ENCODE measurements around the gene ARL4C.

The ARL4C gene

DNA sequence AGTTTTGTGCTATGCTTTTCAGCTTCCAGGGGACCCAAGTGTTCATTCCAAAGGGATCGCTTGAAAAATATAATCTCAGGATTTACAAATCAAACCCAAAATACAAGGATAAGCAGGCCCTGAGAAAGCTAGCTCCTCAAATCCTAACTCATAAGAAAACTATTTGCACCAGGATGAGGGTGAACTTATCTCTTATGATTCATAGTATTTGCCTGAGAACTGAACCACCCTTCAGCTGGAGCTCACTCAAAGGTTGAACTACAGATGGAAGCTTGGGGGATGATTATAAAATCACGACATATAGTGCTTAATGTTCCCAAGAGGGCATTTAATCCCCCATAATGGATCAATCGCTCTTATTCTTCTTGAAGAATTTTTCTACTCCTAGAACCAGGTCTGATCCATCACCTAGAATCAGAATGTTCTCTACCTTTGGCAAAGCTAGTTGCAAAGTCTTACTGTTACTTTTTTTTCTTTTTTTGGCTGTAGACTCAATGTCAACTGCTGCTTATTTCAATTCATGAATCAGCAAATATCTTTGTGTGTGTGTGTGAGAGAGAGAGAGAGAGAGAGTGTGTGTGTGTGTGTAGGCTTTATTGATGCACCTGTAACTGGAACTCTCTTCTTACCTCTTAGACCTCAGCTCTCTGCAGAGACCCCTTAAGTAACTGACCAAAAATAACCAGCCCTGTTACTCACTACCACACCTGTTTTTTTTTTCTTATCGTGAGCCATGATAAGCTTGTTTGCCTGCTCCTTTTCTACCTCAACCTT is 44.8 kb downstream of the ARL4C start:
- no peaks in the 10 kb centered on the region for H3F3A ChIP-seq (ENCODE audit: low read depth)
- H2AFZ ChIP-seq (ENCODE audit: low read length): no peak overlapping the region
- H3K4me2 ChIP-seq (ENCODE audit: low read depth, low read length, poor library complexity, severe bottlenecking): peak overlapping the region; percentile 8
- H3K9me2 ChIP-seq (replicated peaks; ENCODE audit: low read depth, low read length): no peaks in the 10 kb centered on the region
- H3K27me3 ChIP-seq (ENCODE audit: insufficient read depth, low read length, poor library complexity, severe bottlenecking): no peaks in the 10 kb centered on the region
- H3K4me1 ChIP-seq (ENCODE audit: insufficient read depth, low read length, poor library complexity, severe bottlenecking): peaks cover 37% of the 10 kb centered on the region
- no peaks in the 10 kb centered on the region for H4K20me1 ChIP-seq (ENCODE audit: insufficient read depth, low read length, poor library complexity, severe bottlenecking)
- TF ChIP-seq EZH2phosphoT487 (IDR thresholded peaks at IDR 0.05; ENCODE audit: borderline replicate concordance): no peak
- TF ChIP-seq, protein P1, sequence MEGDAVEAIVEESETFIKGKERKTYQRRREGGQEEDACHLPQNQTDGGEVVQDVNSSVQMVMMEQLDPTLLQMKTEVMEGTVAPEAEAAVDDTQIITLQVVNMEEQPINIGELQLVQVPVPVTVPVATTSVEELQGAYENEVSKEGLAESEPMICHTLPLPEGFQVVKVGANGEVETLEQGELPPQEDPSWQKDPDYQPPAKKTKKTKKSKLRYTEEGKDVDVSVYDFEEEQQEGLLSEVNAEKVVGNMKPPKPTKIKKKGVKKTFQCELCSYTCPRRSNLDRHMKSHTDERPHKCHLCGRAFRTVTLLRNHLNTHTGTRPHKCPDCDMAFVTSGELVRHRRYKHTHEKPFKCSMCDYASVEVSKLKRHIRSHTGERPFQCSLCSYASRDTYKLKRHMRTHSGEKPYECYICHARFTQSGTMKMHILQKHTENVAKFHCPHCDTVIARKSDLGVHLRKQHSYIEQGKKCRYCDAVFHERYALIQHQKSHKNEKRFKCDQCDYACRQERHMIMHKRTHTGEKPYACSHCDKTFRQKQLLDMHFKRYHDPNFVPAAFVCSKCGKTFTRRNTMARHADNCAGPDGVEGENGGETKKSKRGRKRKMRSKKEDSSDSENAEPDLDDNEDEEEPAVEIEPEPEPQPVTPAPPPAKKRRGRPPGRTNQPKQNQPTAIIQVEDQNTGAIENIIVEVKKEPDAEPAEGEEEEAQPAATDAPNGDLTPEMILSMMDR (conservative IDR thresholded peaks at IDR 0.05; ENCODE audit: low read length): no peak
- no peak overlapping the region for H3K4me3 ChIP-seq (ENCODE audit: low read length, poor library complexity, severe bottlenecking)
- H3K79me2 ChIP-seq (ENCODE audit: insufficient read depth, low read length): no peaks in the 10 kb centered on the region
- no peaks in the 10 kb centered on the region for H3K36me3 ChIP-seq (ENCODE audit: insufficient read depth, low read length)
- H3K9ac ChIP-seq (ENCODE audit: low read depth, low read length, poor library complexity, severe bottlenecking): no peak overlapping the region
- H3K9me3 ChIP-seq (ENCODE audit: insufficient read depth, low read depth, low read length): no peaks in the 10 kb centered on the region

DNA sequence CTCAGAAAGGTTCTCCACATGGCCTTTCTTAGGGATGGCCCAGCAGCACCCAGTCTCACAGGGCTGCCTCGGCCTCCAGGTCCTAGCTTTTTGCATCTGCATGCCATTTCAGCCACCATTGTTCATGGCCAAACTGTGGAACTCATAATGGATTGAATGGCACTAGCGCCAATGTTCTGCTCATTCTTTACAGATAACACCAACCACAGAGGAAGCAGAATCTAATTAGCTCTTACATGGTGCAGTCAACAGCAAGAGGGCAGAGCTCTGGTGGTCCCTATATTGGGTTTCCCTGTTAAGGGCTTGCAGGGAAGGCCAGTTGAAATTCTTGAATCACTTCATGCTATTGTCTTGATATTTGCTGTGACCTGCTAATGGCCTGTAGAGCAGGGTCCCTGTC is 45.6 kb downstream of the ARL4C start:
- TF ChIP-seq EZH2phosphoT487 (IDR thresholded peaks at IDR 0.05; ENCODE audit: borderline replicate concordance): no peak
- TF ChIP-seq, protein P1 (conservative IDR thresholded peaks at IDR 0.05; ENCODE audit: low read length): no peak
- no peaks in the 10 kb centered on the region for H3K9me2 ChIP-seq (replicated peaks; ENCODE audit: low read depth, low read length)
- no peaks in the 10 kb centered on the region for H3K9me3 ChIP-seq (ENCODE audit: insufficient read depth, low read depth, low read length)
- no peaks in the 10 kb centered on the region for H3K36me3 ChIP-seq (ENCODE audit: insufficient read depth, low read length)
- no peaks in the 10 kb centered on the region for H3F3A ChIP-seq (ENCODE audit: low read depth)
- H4K20me1 ChIP-seq (ENCODE audit: insufficient read depth, low read length, poor library complexity, severe bottlenecking): no peaks in the 10 kb centered on the region
- no peak overlapping the region for H3K9ac ChIP-seq (ENCODE audit: low read depth, low read length, poor library complexity, severe bottlenecking)
- no peak overlapping the region for H3K4me3 ChIP-seq (ENCODE audit: low read length, poor library complexity, severe bottlenecking)
- no peaks in the 10 kb centered on the region for H3K79me2 ChIP-seq (ENCODE audit: insufficient read depth, low read length)
- peak overlapping the region; percentile 15 for H3K4me2 ChIP-seq (ENCODE audit: low read depth, low read length, poor library complexity, severe bottlenecking)
- H2AFZ ChIP-seq (ENCODE audit: low read length): no peak overlapping the region
- no peaks in the 10 kb centered on the region for H3K27me3 ChIP-seq (ENCODE audit: insufficient read depth, low read length, poor library complexity, severe bottlenecking)
- H3K4me1 ChIP-seq (ENCODE audit: insufficient read depth, low read length, poor library complexity, severe bottlenecking): peaks cover 45% of the 10 kb centered on the region

DNA sequence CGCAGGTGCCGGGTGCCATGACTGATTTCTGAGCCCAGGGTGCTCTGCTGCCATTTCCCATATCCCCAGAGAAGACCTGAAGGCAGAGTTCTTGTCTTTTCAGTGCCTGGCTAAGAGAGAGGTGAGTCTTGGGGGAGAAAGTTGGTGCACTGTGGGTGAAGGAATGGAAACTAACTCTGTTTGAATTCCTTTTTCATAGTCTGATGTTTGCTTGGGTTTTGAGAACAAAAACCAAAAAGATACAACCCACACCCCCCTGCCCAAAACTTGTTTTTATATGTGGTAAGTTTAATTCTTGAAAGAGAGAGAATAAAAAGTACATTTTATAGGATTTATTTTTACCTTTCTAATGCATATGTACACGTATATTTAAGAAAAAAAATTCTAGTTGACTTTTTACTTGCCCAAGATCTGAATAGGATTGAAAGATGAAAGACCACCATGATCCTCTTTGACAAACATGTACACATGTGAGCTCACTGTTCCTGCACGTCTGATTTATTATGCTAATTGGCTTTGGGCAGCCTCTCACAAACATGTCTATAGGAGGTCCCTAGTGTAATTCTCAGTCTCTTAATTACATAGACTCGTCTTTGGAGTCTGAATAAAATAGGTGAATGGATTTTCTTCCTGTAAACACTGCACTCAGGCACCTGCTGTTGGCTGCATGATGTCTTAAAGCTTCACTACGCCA is 46.3 kb downstream of the ARL4C start:
- TF ChIP-seq EZH2phosphoT487 (IDR thresholded peaks at IDR 0.05; ENCODE audit: borderline replicate concordance): no peak
- TF ChIP-seq, protein P1 (conservative IDR thresholded peaks at IDR 0.05; ENCODE audit: low read length): no peak
- Histone ChIP-seq H3K27me3 (ENCODE audit: insufficient read depth, low read length, poor library complexity, severe bottlenecking) (no peaks in the 10 kb centered on the region), H3K4me2 (ENCODE audit: low read depth, low read length, poor library complexity, severe bottlenecking) (peak overlapping the region; percentile 15), H3K4me1 (ENCODE audit: insufficient read depth, low read length, poor library complexity, severe bottlenecking) (peaks cover 51% of the 10 kb centered on the region), H3F3A (ENCODE audit: low read depth) (no peaks in the 10 kb centered on the region), H3K9ac (ENCODE audit: low read depth, low read length, poor library complexity, severe bottlenecking) (no peak overlapping the region), H3K79me2 (ENCODE audit: insufficient read depth, low read length) (no peaks in the 10 kb centered on the region), H3K9me3 (ENCODE audit: insufficient read depth, low read depth, low read length) (no peaks in the 10 kb centered on the region), H3K4me3 (ENCODE audit: low read length, poor library complexity, severe bottlenecking) (no peak overlapping the region), H2AFZ (ENCODE audit: low read length) (no peak overlapping the region), H4K20me1 (ENCODE audit: insufficient read depth, low read length, poor library complexity, severe bottlenecking) (no peaks in the 10 kb centered on the region), H3K9me2 (replicated peaks; ENCODE audit: low read depth, low read length) (no peaks in the 10 kb centered on the region), H3K36me3 (ENCODE audit: insufficient read depth, low read length) (no peaks in the 10 kb centered on the region)
